DOHH2 (cell line): ENCODE data around the gene ENTPD8.

Experiments used
- H3F3A ChIP-seq: fragments of 200-600 bp; sonication (generic), shearing (Covaris generic); 2 replicates; pipeline ENCODE4 v1.6.0; 2016; ENCODE audit warnings: antibody characterized with exemption, mild to moderate bottlenecking; ENCODE audit not compliant: control insufficient read depth, insufficient read depth
- H3K27ac ChIP-seq: fragments of 200-600 bp; sonication (generic); 2 replicates; pipeline ENCODE4 v1.5.1; 2014; ENCODE audit warnings: low read depth, mild to moderate bottlenecking, low read length, moderate library complexity
- H3K27me3 ChIP-seq: fragments of 200-600 bp; sonication (generic); 2 replicates; pipeline ENCODE4 v1.6.1; 2014; ENCODE audit warnings: mild to moderate bottlenecking, low read length, mixed read lengths; ENCODE audit not compliant: control insufficient read depth
- H3K36me3 ChIP-seq: fragments of 200-600 bp; sonication (generic); 2 replicates; pipeline ENCODE4 v1.6.1; 2014; ENCODE audit warnings: mild to moderate bottlenecking, low read length, moderate library complexity, mixed read lengths; ENCODE audit not compliant: control insufficient read depth
- H3K4me1 ChIP-seq: fragments of 200-600 bp; sonication (generic); 2 replicates; pipeline ENCODE4 v1.6.1; 2014; ENCODE audit warnings: mild to moderate bottlenecking, low read length, mixed read lengths; ENCODE audit not compliant: control insufficient read depth
- H3K4me2 ChIP-seq: fragments of 200-600 bp; sonication (generic); 2 replicates; pipeline ENCODE4 v1.6.0; 2014; ENCODE audit warnings: mild to moderate bottlenecking, low read length, moderate library complexity
- H3K4me3 ChIP-seq: fragments of 200-600 bp; sonication (generic); 2 replicates; pipeline ENCODE4 v1.5.1; 2014; ENCODE audit warnings: mild to moderate bottlenecking, low read length, mixed read lengths
- H3K79me2 ChIP-seq: fragments of 200-600 bp; sonication (generic); 2 replicates; pipeline ENCODE4 v1.6.1; 2014; ENCODE audit warnings: mild to moderate bottlenecking, low read length, mixed read lengths; ENCODE audit not compliant: control insufficient read depth
- H3K9me2 ChIP-seq: fragments of 200-600 bp; sonication (generic); replicated peaks from 2 replicates; pipeline ENCODE4 v1.6.1; 2014; ENCODE audit warnings: mild to moderate bottlenecking, low read length, mixed read lengths; ENCODE audit not compliant: control insufficient read depth
- H3K9me3 ChIP-seq: fragments of 200-600 bp; sonication (generic); 2 replicates; pipeline ENCODE4 v1.6.1; 2014; ENCODE audit warnings: antibody characterized with exemption, low read length, mixed read lengths; ENCODE audit not compliant: control insufficient read depth, insufficient read depth
- H4K20me1 ChIP-seq: fragments of 200-600 bp; sonication (generic); 2 replicates; pipeline ENCODE4 v1.6.0; 2014; ENCODE audit warnings: low read depth, mild to moderate bottlenecking, antibody characterized with exemption, low read length, moderate library complexity; ENCODE audit not compliant: control insufficient read depth, insufficient read depth
- CTCF ChIP-seq: fragments of 200-600 bp; sonication (generic); IDR thresholded peaks from one replicate; pipeline ENCODE4 v1.5.1; 2014; ENCODE audit warnings: antibody characterized with exemption, mild to moderate bottlenecking, low read depth, low read length; ENCODE audit not compliant: poor library complexity, severe bottlenecking
- EZH2phosphoT487 ChIP-seq: fragments of 200-600 bp; sonication (generic); IDR thresholded peaks from 2 replicates; pipeline ENCODE4 v1.6.1; 2017; ENCODE audit warnings: borderline replicate concordance, mild to moderate bottlenecking, antibody characterized with exemption, low read length, moderate library complexity, mixed read lengths

ENTPD8 gene

GRCh38 chr9:137478962-137479861 is 38.1 kb upstream of the ENTPD8 start:
- Histone ChIP-seq H3K9me3 (peaks cover 12% of the 10 kb centered on the region), H3K27me3 (no peaks in the 10 kb centered on the region), H3K4me2 (no peak overlapping the region)

GRCh38 chr9:137478613-137478961 is 37.4 kb upstream of the ENTPD8 start:
- Histone ChIP-seq H3K9me3 (peaks cover 14% of the 10 kb centered on the region), H3K4me3 (no peak overlapping the region), H3K4me1 (no peaks in the 10 kb centered on the region), H3K4me2 (no peak overlapping the region), H3K27me3 (no peaks in the 10 kb centered on the region), H3K36me3 (no peaks in the 10 kb centered on the region), H3K9me2 (no peaks in the 10 kb centered on the region), H3K27ac (no peak overlapping the region), H4K20me1 (no peaks in the 10 kb centered on the region), H3F3A (no peaks in the 10 kb centered on the region), H3K79me2 (no peaks in the 10 kb centered on the region)
- TF ChIP-seq EZH2phosphoT487: no peak
- TF ChIP-seq CTCF: no peak

More at GRCh38 chr9:137478962-137479861, 38.1 kb upstream of the ENTPD8 start:
- Histone ChIP-seq H3F3A (no peaks in the 10 kb centered on the region), H3K4me3 (no peak overlapping the region), H3K79me2 (no peaks in the 10 kb centered on the region), H4K20me1 (no peaks in the 10 kb centered on the region), H3K4me1 (no peaks in the 10 kb centered on the region), H3K9me2 (no peaks in the 10 kb centered on the region), H3K36me3 (no peaks in the 10 kb centered on the region), H3K27ac (no peak overlapping the region)
- TF ChIP-seq CTCF (no peak), EZH2phosphoT487 (no peak)

GRCh38 chr9:137477778-137478612 is 36.8 kb upstream of the ENTPD8 start:
- Histone ChIP-seq H3K27me3 (no peaks in the 10 kb centered on the region), H3K36me3 (no peaks in the 10 kb centered on the region), H4K20me1 (no peaks in the 10 kb centered on the region), H3K4me2 (no peak overlapping the region), H3K27ac (no peak overlapping the region), H3K9me3 (peaks cover 20% of the 10 kb centered on the region), H3F3A (no peaks in the 10 kb centered on the region), H3K9me2 (no peaks in the 10 kb centered on the region), H3K4me1 (no peaks in the 10 kb centered on the region), H3K79me2 (no peaks in the 10 kb centered on the region), H3K4me3 (no peak overlapping the region)
- no peak for TF ChIP-seq EZH2phosphoT487
- no peak for TF ChIP-seq CTCF
